OCI-LY1 (cell line): ENCODE measurements around the gene SAP30BP.

ENCODE experiments used
- H2AFZ ChIP-seq: fragments of 200-600 bp; sonication (generic), shearing (Covaris generic); 2 replicates; pipeline ENCODE4 v1.6.0; 2014; ENCODE audit warnings: antibody characterized with exemption, mild to moderate bottlenecking, low read length
- H3F3A ChIP-seq: fragments of 200-600 bp; sonication (generic), shearing (Covaris generic); 2 replicates; pipeline ENCODE4 v1.6.0; 2014; ENCODE audit warnings: mild to moderate bottlenecking, antibody characterized with exemption, low read length, moderate library complexity; ENCODE audit not compliant: insufficient read depth
- H3K27ac ChIP-seq: fragments of 200-600 bp; sonication (generic); 2 replicates; pipeline ENCODE4 v1.5.1; 2014; ENCODE audit warnings: low read length, mixed run types, mild to moderate bottlenecking, low read depth; ENCODE audit not compliant: poor library complexity, severe bottlenecking
- H3K27me3 ChIP-seq: fragments of 200-600 bp; sonication (generic); 2 replicates; pipeline ENCODE4 v1.6.0; 2014; ENCODE audit warnings: antibody characterized with exemption, mild to moderate bottlenecking, low read length, moderate library complexity; ENCODE audit not compliant: insufficient read depth
- H3K36me3 ChIP-seq: fragments of 200-600 bp; sonication (generic); 2 replicates; pipeline ENCODE4 v1.6.1; 2014; ENCODE audit warnings: mild to moderate bottlenecking, antibody characterized with exemption, low read length, moderate library complexity, mixed read lengths; ENCODE audit not compliant: insufficient read depth
- H3K4me1 ChIP-seq: fragments of 200-600 bp; sonication (generic); 2 replicates; pipeline ENCODE4 v1.5.1; 2014; ENCODE audit warnings: mild to moderate bottlenecking, low read length, moderate library complexity; ENCODE audit not compliant: insufficient read depth, severe bottlenecking
- H3K4me2 ChIP-seq: fragments of 200-600 bp; sonication (generic), shearing (Covaris generic); 2 replicates; pipeline ENCODE4 v1.6.1; 2014; ENCODE audit warnings: low read length
- H3K4me3 ChIP-seq: fragments of 200-600 bp; sonication (generic); 2 replicates; pipeline ENCODE4 v1.5.1; 2014; ENCODE audit warnings: low read length, low read depth, mild to moderate bottlenecking, mixed read lengths; ENCODE audit not compliant: poor library complexity, severe bottlenecking
- H3K79me2 ChIP-seq: fragments of 200-600 bp; shearing (Covaris generic); 2 replicates; pipeline ENCODE4 v1.6.1; 2016; ENCODE audit warnings: mixed run types, low read length, mixed read lengths; ENCODE audit not compliant: insufficient read depth
- H3K9ac ChIP-seq: fragments of 200-600 bp; sonication (generic), shearing (Covaris generic); 2 replicates; pipeline ENCODE4 v1.6.1; 2014; ENCODE audit warnings: mild to moderate bottlenecking, low read length, mixed read lengths
- H3K9me2 ChIP-seq: fragments of 200-600 bp; sonication (generic), shearing (Covaris generic); 2 replicates; pipeline ENCODE4 v1.6.1; 2014; ENCODE audit warnings: low read depth, mild to moderate bottlenecking, low read length, mixed read lengths
- H3K9me3 ChIP-seq: fragments of 200-600 bp; shearing (Covaris generic); 2 replicates; pipeline ENCODE4 v1.6.1; 2014; ENCODE audit warnings: low read length, mixed read lengths
- H4K20me1 ChIP-seq: fragments of 200-600 bp; sonication (generic), shearing (Covaris generic); 2 replicates; pipeline ENCODE4 v1.6.0; 2016; ENCODE audit warnings: mild to moderate bottlenecking, low read length; ENCODE audit not compliant: insufficient read depth
- EZH2 ChIP-seq: fragments of 200-600 bp; sonication (generic), shearing (Covaris generic); IDR thresholded peaks from 2 replicates; pipeline ENCODE4 v1.8.0; 2017; ENCODE audit warnings: borderline replicate concordance, mixed run types, mild to moderate bottlenecking, antibody characterized with exemption, low read length, moderate library complexity, mixed read lengths
- TF ChIP-seq, protein P1 (sequence below): fragments of 200-600 bp; sonication (generic), shearing (Covaris generic); IDR thresholded peaks from 2 replicates; pipeline ENCODE4 v1.5.1; 2017; ENCODE audit warnings: mild to moderate bottlenecking, antibody characterized with exemption, low read length, moderate library complexity, mixed read lengths

The SAP30BP gene

DNA sequence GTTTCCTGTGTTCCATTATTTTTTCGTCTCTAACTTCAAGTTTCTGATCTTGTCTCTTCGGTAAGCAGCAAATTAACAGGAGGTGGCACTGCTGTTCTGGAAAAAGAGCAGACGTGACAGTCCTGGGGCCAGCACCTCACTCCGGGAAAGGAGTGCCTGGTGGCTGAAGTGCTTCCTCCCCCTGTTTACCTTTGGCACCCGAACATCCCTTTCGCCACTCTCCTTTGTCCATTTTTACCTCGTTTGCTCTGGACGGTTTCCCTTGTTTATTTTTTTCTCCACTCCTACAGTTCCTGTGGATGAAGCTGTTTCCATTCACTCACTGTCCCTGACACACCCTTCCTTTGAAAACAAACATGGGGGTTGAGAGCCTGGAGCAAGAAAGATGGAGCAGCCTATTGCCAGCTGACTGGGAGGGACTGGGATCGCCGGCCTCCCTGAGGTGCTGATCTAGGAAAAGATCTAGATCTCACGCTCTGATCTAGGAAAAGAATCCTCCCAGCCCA lies 12.6 kb downstream of the SAP30BP start:
- no peak overlapping the region for H3K27ac ChIP-seq
- peaks cover 54% of the 10 kb centered on the region for H3K36me3 ChIP-seq

DNA sequence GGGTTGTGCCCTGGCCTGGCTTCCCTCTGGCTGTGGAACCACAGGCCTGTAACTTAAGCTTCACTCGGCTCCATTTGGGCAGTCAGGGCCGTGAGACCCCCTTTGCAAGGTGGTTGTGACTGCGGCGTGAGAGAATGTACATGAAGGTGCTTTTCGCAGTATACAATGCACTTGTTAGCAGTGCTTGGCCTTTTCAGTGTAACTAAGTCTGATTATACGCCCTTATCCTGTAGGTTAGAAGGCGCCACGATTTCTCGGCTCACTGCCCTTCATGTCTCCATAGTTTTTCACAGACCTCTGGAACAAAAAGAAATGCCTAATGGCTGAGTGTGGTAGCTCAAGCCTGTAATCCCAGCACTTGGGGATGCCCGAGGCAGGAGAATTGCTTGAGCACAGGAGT lies 13.3 kb downstream of the SAP30BP start:
- Histone ChIP-seq H3K27me3 (no peaks in the 10 kb centered on the region), H3K4me3 (no peak overlapping the region), H3K79me2 (0 out of 2 replicates have a peak, but pooled peaks cover 6% of the 10 kb centered on the region), H4K20me1 (no peaks in the 10 kb centered on the region), H3K27ac (no peak overlapping the region), H3K9ac (no peak overlapping the region), H3K9me3 (no peaks in the 10 kb centered on the region), H2AFZ (no peak overlapping the region), H3F3A (no peaks in the 10 kb centered on the region), H3K4me2 (no peak overlapping the region), H3K9me2 (no peaks in the 10 kb centered on the region), H3K36me3 (peaks cover 54% of the 10 kb centered on the region), H3K4me1 (peaks cover 6% of the 10 kb centered on the region)
- TF ChIP-seq EZH2 = no peak
- TF ChIP-seq, protein P1, sequence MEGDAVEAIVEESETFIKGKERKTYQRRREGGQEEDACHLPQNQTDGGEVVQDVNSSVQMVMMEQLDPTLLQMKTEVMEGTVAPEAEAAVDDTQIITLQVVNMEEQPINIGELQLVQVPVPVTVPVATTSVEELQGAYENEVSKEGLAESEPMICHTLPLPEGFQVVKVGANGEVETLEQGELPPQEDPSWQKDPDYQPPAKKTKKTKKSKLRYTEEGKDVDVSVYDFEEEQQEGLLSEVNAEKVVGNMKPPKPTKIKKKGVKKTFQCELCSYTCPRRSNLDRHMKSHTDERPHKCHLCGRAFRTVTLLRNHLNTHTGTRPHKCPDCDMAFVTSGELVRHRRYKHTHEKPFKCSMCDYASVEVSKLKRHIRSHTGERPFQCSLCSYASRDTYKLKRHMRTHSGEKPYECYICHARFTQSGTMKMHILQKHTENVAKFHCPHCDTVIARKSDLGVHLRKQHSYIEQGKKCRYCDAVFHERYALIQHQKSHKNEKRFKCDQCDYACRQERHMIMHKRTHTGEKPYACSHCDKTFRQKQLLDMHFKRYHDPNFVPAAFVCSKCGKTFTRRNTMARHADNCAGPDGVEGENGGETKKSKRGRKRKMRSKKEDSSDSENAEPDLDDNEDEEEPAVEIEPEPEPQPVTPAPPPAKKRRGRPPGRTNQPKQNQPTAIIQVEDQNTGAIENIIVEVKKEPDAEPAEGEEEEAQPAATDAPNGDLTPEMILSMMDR = no peak

More for the DNA sequence above, 12.6 kb downstream of the SAP30BP start:
- no peak overlapping the region for H2AFZ ChIP-seq
- H3K4me2 ChIP-seq = no peak overlapping the region
- no peaks in the 10 kb centered on the region for H3K27me3 ChIP-seq
- no peaks in the 10 kb centered on the region for H3K9me3 ChIP-seq
- H3K9me2 ChIP-seq = no peaks in the 10 kb centered on the region
- H3K4me3 ChIP-seq = no peak overlapping the region
- TF ChIP-seq EZH2 = no peak
- TF ChIP-seq, protein P1 = no peak
- 0 out of 2 replicates have a peak, but pooled peaks cover 6% of the 10 kb centered on the region for H3K79me2 ChIP-seq
- no peaks in the 10 kb centered on the region for H3K4me1 ChIP-seq
- no peaks in the 10 kb centered on the region for H4K20me1 ChIP-seq
- no peak overlapping the region for H3K9ac ChIP-seq
- no peaks in the 10 kb centered on the region for H3F3A ChIP-seq

DNA sequence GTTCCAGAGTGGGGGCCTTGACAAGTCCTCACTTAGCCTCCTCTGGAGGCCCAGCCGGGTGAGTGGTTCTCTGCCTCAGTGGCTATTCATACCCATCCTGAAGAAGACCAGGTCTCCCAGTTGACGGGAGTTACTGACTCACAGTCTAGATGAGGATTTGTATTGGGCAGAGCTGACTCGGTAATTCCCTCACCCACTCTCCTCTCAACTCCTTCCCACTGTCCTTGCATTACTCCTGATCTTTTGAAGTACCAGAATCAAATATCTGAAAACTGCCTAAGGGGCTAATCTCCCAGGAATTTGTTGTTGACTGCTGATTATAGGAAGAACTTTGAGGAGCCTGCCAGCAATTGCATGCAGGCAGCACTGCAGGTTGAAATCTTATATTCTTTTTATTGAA lies 14.2 kb downstream of the SAP30BP start:
- Histone ChIP-seq H3K9ac (no peak overlapping the region), H3K36me3 (peaks cover 50% of the 10 kb centered on the region), H3K4me3 (no peak overlapping the region), H3K4me1 (peaks cover 14% of the 10 kb centered on the region), H3K4me2 (no peak overlapping the region), H3K9me3 (no peaks in the 10 kb centered on the region), H3K27me3 (no peaks in the 10 kb centered on the region), H2AFZ (no peak overlapping the region), H3F3A (no peaks in the 10 kb centered on the region), H3K27ac (no peak overlapping the region), H4K20me1 (no peaks in the 10 kb centered on the region), H3K9me2 (no peaks in the 10 kb centered on the region), H3K79me2 (0 out of 2 replicates have a peak, but pooled peaks cover 6% of the 10 kb centered on the region)
- TF ChIP-seq EZH2 = no peak
- TF ChIP-seq, protein P1 = no peak
